ENCODE measurements around the gene GAST. TPM values are rescaled to one million over a fixed set of nuclear protein-coding genes. Genes with fewer than 3 reads are reported as not detected.

GAST gene
- total and polyA plus RNA-seq, 10 of the 15 experiments (the other 5 are each of a cell fraction or from before 2014, with no cell fraction given) = not detected

- SMC1A ChIA-PET (ENCODE audit: uncharacterized antibody, unreplicated experiment) = interaction anchor here (0.7 to 0.8 kb wide), 3 partner anchors 28 to 223 kb away, joined by 3 read pairs; no protein-coding TSS in a partner anchor
Measured at GRCh38 chr17:41735744-41736143, 23.6 kb downstream of the GAST start.

GRCh38 chr17:41736983-41737679, 25.0 kb downstream of the GAST start:
- H4K20me1 ChIP-seq (ENCODE audit: control insufficient read depth, insufficient read depth) = no peaks in the 10 kb centered on the region
- ChIA-PET RAD21 (ENCODE audit: unreplicated experiment) (interaction anchor here (1.2 to 2.2 kb wide), 5 partner anchors 48 to 64 kb away, joined by 3 to 12 read pairs (median 4); partner anchors contain the start of gene JUP), POLR2A (no interaction called here), SMC1A (ENCODE audit: uncharacterized antibody, unreplicated experiment) (interaction anchor here (1.0 to 1.4 kb wide), 4 partner anchors 49 to 71 kb away, joined by 3 to 9 read pairs (median 4); partner anchors contain the start of gene JUP), CTCF (interaction anchor here (0.6 to 3.2 kb wide), 19 partner anchors 9 to 379 kb away, joined by 3 to 25 read pairs (median 4); partner anchors contain the start of gene JUP)
- no peak for ATAC-seq
- no peak overlapping the region for H2AFZ ChIP-seq (ENCODE audit: control insufficient read depth, low read depth, low read length)
- H3K9me3 ChIP-seq (replicated peaks; ENCODE audit: control insufficient read depth, insufficient read depth, low read length) = no peaks in the 10 kb centered on the region
- no peak overlapping the region for H3K27ac ChIP-seq (ENCODE audit: control insufficient read depth, insufficient read depth)
- no peaks in the 10 kb centered on the region for H3K36me3 ChIP-seq (ENCODE audit: control insufficient read depth in 2 of 2, insufficient read depth in 2 of 2, low read length in 1 of 2)
- 34% methylated on average over 14 of the region's 17 CpGs for WGBS (ENCODE audit: insufficient coverage, insufficient replicate concordance, low lambda C conversion rate, missing lambda C conversion rate)
- no peak for FAIRE-seq
- H3K9ac ChIP-seq (ENCODE audit: control insufficient read depth, insufficient read depth, low read length) = no peak overlapping the region
- no peaks in the 10 kb centered on the region for H3K79me2 ChIP-seq (ENCODE audit: control insufficient read depth, insufficient read depth, low read length)
- BruUV-seq (replicated peaks) = no TSS peak
- in situ Hi-C loops (cut with MboI) (no loop called here), intact Hi-C loops (cut with micrococcal nuclease; ENCODE audit: unreplicated experiment) (no loop called here)
- H3K27me3 ChIP-seq (replicated peaks in 1 of 2; ENCODE audit: control insufficient read depth in 2 of 2, insufficient read depth in 2 of 2, low read length in 1 of 2) = peaks cover 8 to 10% of the 10 kb centered on the region in 2 experiments; a peak in 3 of 4 replicates
- H3K4me1 ChIP-seq (ENCODE audit: control insufficient read depth, insufficient read depth, low read length) = peaks cover 3% of the 10 kb centered on the region; the same call in 1 of the 2 replicates
- H3K4me2 ChIP-seq (ENCODE audit: control insufficient read depth, insufficient read depth) = no peak overlapping the region
- DNase-seq (ENCODE audit: low read depth, low spot score) = no peak
- H3K4me3 ChIP-seq = no peak overlapping the region
- TF ChIP-seq CUX1 (IDR thresholded peaks at IDR 0.05; ENCODE audit: insufficient replicate concordance, low read depth, low read length) = no peak
- TF ChIP-seq TBL1XR1 (IDR thresholded peaks at IDR 0.05; ENCODE audit: low read depth, low read length) = no peak
- TF ChIP-seq HCFC1 (IDR thresholded peaks at IDR 0.05; ENCODE audit: low read length) = no peak
- TF ChIP-seq, protein P1, sequence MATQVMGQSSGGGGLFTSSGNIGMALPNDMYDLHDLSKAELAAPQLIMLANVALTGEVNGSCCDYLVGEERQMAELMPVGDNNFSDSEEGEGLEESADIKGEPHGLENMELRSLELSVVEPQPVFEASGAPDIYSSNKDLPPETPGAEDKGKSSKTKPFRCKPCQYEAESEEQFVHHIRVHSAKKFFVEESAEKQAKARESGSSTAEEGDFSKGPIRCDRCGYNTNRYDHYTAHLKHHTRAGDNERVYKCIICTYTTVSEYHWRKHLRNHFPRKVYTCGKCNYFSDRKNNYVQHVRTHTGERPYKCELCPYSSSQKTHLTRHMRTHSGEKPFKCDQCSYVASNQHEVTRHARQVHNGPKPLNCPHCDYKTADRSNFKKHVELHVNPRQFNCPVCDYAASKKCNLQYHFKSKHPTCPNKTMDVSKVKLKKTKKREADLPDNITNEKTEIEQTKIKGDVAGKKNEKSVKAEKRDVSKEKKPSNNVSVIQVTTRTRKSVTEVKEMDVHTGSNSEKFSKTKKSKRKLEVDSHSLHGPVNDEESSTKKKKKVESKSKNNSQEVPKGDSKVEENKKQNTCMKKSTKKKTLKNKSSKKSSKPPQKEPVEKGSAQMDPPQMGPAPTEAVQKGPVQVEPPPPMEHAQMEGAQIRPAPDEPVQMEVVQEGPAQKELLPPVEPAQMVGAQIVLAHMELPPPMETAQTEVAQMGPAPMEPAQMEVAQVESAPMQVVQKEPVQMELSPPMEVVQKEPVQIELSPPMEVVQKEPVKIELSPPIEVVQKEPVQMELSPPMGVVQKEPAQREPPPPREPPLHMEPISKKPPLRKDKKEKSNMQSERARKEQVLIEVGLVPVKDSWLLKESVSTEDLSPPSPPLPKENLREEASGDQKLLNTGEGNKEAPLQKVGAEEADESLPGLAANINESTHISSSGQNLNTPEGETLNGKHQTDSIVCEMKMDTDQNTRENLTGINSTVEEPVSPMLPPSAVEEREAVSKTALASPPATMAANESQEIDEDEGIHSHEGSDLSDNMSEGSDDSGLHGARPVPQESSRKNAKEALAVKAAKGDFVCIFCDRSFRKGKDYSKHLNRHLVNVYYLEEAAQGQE (IDR thresholded peaks at IDR 0.05; ENCODE audit: low read depth, low read length) = no peak

More at GRCh38 chr17:41735744-41736143, 23.6 kb downstream of the GAST start:
- H4K20me1 ChIP-seq (ENCODE audit: control insufficient read depth, insufficient read depth) = no peaks in the 10 kb centered on the region
- no peak overlapping the region for H3K4me3 ChIP-seq
- ChIA-PET POLR2A (no interaction called here), CTCF (interaction anchor here (1.3 to 3.2 kb wide), 2 partner anchors 35 to 66 kb away, joined by 3 to 25 read pairs; no protein-coding TSS in a partner anchor), RAD21 (ENCODE audit: unreplicated experiment) (interaction anchor here (0.7 kb wide), 1 partner anchor 260 kb away, joined by 3 read pairs; no protein-coding TSS in a partner anchor)
- intact Hi-C loops (cut with micrococcal nuclease; ENCODE audit: unreplicated experiment) (no loop called here), in situ Hi-C loops (cut with MboI) (no loop called here)
- H3K79me2 ChIP-seq (ENCODE audit: control insufficient read depth, insufficient read depth, low read length) = no peaks in the 10 kb centered on the region
- peaks cover 8 to 11% of the 10 kb centered on the region in 2 experiments; a peak in 3 of 4 replicates for H3K27me3 ChIP-seq (replicated peaks in 1 of 2; ENCODE audit: control insufficient read depth in 2 of 2, insufficient read depth in 2 of 2, low read length in 1 of 2)
- BruUV-seq (replicated peaks) = no TSS peak
- no peak for FAIRE-seq
- H3K27ac ChIP-seq (ENCODE audit: control insufficient read depth, insufficient read depth) = no peak overlapping the region
- H3K9me3 ChIP-seq (replicated peaks; ENCODE audit: control insufficient read depth, insufficient read depth, low read length) = no peaks in the 10 kb centered on the region
- 28% methylated on average over 4 of the region's 4 CpGs for WGBS (ENCODE audit: insufficient coverage, insufficient replicate concordance, low lambda C conversion rate, missing lambda C conversion rate)
- no peak for ATAC-seq
- peaks cover 3% of the 10 kb centered on the region; the same call in 1 of the 2 replicates for H3K4me1 ChIP-seq (ENCODE audit: control insufficient read depth, insufficient read depth, low read length)
- H3K9ac ChIP-seq (ENCODE audit: control insufficient read depth, insufficient read depth, low read length) = no peak overlapping the region
- TF ChIP-seq EED (IDR thresholded peaks at IDR 0.05; ENCODE audit: low read depth) (no peak), POLR2A (IDR thresholded peaks at IDR 0.05; ENCODE audit: low read depth, low read length) (no peak), MTA3 (IDR thresholded peaks at IDR 0.05; ENCODE audit: borderline replicate concordance, low read length) (no peak)
- H3K36me3 ChIP-seq (ENCODE audit: control insufficient read depth in 2 of 2, insufficient read depth in 2 of 2, low read length in 1 of 2) = no peaks in the 10 kb centered on the region
- no peak overlapping the region for H2AFZ ChIP-seq (ENCODE audit: control insufficient read depth, low read depth, low read length)
- DNase-seq (ENCODE audit: low read depth, low spot score) = no peak
- no peak overlapping the region for H3K4me2 ChIP-seq (ENCODE audit: control insufficient read depth, insufficient read depth)

Measured in GM12878 (cell line).